Calu3 (cell line): ENCODE data around the gene RNF19B. TPM values are rescaled to one million over a fixed set of nuclear protein-coding genes. Genes with fewer than 3 reads are reported as not detected.

Experiments used
- BruUV-seq: library from RNA; stranded (reverse); fragments of 400-500 nt; replicated peaks from 2 replicates; lab custom pipeline; 2021; lab: Mats Ljungman, UMichigan
- CTCF ChIA-PET: fragments of 300-600 bp; sonication (Branson Sonifier 250); formaldehyde crosslinking; loops from one replicate; lab custom pipeline; 2022; ENCODE audit warnings: antibody characterized with exemption; lab: Charles Lee
- DNase-seq: peaks from one replicate; pipeline ENCODE4 v3.0.0; 2022
- H3K27ac Mint-ChIP-seq: one replicate; pipeline ENCODE4 v1.8.0; 2022; ENCODE audit warnings: mixed read lengths; ENCODE audit not compliant: unreplicated experiment
- H3K27me3 Mint-ChIP-seq: one replicate; pipeline ENCODE4 v1.8.0; 2022; ENCODE audit warnings: mixed read lengths; ENCODE audit not compliant: unreplicated experiment
- H3K36me3 Mint-ChIP-seq: one replicate; pipeline ENCODE4 v1.8.0; 2022; ENCODE audit warnings: mild to moderate bottlenecking, moderate library complexity, mixed read lengths; ENCODE audit not compliant: insufficient read depth, unreplicated experiment
- H3K4me1 Mint-ChIP-seq: one replicate; pipeline ENCODE4 v1.8.0; 2022; ENCODE audit warnings: mild to moderate bottlenecking, low read depth, mixed read lengths; ENCODE audit not compliant: unreplicated experiment
- H3K4me3 Mint-ChIP-seq: one replicate; pipeline ENCODE4 v1.8.0; 2022; ENCODE audit warnings: mild to moderate bottlenecking, low read depth, moderate library complexity, mixed read lengths; ENCODE audit not compliant: unreplicated experiment
- H3K9me3 Mint-ChIP-seq: one replicate; pipeline ENCODE4 v1.8.0; 2022; ENCODE audit warnings: low read depth, mixed read lengths; ENCODE audit not compliant: unreplicated experiment
- intact Hi-C: fragments of 100-400 bp; cut with micrococcal nuclease; formaldehyde crosslinking; loops from one replicate; pipeline ENCODE4 v1.10.0; 2022; ENCODE audit not compliant: unreplicated experiment
- total RNA-seq: library from RNA; stranded (reverse); gene quantifications from 2 replicates; pipeline ENCODE4 v1.2.3, GENCODE V29; 2022
- TF ChIP-seq, protein P1 (sequence below): fragments of 200-600 bp; IDR thresholded peaks from one replicate; pipeline ENCODE4 v1.8.0; 2022; ENCODE audit warnings: antibody characterized with exemption; ENCODE audit not compliant: unreplicated experiment

Gene RNF19B
- total RNA-seq, 1 experiment from 2014 or later: 21.5 TPM

DNA sequence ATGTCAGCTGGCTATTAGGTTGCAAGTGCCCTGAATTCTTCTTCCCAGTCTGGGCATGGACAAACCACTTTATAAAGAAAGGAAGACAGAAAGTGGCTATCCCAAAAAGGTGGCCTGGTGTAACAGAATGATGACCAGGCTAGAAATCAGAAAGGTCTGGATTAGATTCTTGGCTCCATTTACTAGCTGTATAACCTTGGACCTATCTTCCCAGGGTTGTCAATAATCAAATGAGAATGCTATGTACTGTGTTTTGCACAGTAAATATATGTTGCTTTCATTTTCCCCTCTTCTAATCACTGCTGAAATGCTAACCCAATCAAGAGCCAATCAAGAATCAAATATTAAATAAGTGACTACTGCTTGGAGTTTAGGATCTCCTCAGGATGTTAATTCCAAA, 20.4 kb downstream of the RNF19B start:
- no peaks in the 10 kb centered on the region for H3K27me3 Mint-ChIP-seq
- TF ChIP-seq, protein P1, sequence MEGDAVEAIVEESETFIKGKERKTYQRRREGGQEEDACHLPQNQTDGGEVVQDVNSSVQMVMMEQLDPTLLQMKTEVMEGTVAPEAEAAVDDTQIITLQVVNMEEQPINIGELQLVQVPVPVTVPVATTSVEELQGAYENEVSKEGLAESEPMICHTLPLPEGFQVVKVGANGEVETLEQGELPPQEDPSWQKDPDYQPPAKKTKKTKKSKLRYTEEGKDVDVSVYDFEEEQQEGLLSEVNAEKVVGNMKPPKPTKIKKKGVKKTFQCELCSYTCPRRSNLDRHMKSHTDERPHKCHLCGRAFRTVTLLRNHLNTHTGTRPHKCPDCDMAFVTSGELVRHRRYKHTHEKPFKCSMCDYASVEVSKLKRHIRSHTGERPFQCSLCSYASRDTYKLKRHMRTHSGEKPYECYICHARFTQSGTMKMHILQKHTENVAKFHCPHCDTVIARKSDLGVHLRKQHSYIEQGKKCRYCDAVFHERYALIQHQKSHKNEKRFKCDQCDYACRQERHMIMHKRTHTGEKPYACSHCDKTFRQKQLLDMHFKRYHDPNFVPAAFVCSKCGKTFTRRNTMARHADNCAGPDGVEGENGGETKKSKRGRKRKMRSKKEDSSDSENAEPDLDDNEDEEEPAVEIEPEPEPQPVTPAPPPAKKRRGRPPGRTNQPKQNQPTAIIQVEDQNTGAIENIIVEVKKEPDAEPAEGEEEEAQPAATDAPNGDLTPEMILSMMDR: no peak
- DNase-seq: no peak
- H3K4me1 Mint-ChIP-seq: peaks cover 37% of the 10 kb centered on the region
- no peak overlapping the region for H3K27ac Mint-ChIP-seq
- H3K4me3 Mint-ChIP-seq: no peak overlapping the region
- H3K9me3 Mint-ChIP-seq: no peaks in the 10 kb centered on the region
- H3K36me3 Mint-ChIP-seq: peaks cover 15% of the 10 kb centered on the region
- intact Hi-C loops: no loop called here
- CTCF ChIA-PET: no interaction called here
- no TSS peak for BruUV-seq

DNA sequence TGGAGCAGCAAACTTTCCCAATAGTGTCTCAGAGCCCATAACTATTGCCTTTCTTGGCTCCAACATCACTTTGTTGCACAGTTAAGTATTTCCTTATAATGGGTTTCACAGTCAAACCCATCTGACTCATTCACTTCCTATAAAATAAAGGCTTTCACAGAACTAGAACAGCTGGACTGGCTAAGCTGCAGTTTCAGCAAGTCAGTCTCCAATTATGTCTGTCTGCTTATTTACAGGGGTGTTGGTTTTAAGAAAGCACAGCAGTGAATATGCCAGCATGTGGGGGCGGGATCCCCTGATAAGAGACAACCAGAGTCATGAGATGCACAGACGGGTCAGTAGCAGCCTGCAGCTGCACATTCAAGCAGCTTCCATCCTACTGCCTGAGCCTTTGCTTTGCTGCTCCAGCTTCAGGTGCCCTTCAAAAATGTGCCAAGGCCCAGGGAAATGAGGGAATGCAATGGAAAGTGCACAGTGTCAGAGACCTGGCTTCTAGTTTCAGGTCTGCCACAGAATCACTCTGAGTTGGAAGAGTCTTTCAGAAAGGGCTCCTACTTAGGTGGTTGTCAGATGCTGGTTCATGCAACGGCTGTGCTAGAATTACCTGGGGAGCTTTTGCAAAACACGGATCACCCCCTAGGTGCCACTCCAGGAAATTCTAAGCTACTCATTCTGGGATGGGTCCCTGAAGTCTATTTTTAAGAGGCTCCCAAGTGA, 24.8 kb downstream of the RNF19B start:
- peak overlapping the region; percentile 42 for H3K27ac Mint-ChIP-seq
- no peak overlapping the region for H3K4me3 Mint-ChIP-seq
- BruUV-seq: no TSS peak
- H3K36me3 Mint-ChIP-seq: peaks cover 19% of the 10 kb centered on the region
- TF ChIP-seq, protein P1: no peak
- no peaks in the 10 kb centered on the region for H3K27me3 Mint-ChIP-seq
- H3K4me1 Mint-ChIP-seq: peaks cover 39% of the 10 kb centered on the region
- peak; percentile 11 for DNase-seq
- intact Hi-C loops: no loop called here
- no peaks in the 10 kb centered on the region for H3K9me3 Mint-ChIP-seq
- CTCF ChIA-PET: interaction anchor here (0.5 to 2.4 kb wide), 7 partner anchors 9 to 323 kb away, joined by 3 to 7 read pairs (median 5); no protein-coding TSS in a partner anchor

DNA sequence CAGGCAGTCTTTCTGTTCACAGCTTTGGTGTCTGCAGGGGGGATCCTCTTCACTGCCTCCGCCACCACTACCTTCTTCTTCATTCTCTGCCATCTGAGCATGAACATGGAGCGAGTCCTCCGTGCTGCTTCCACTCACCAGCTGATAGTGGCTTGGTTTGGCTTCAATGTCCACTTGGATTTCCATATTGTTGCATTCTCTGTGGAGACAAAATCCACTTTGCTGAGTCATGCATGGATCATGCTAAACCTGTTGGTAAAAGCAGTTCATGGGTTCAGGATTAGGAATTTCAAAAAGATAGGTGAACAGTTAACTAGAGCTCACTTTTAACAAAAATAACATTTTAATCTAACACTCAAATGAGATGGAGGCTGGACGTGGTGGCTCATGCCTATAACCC, 27.5 kb downstream of the RNF19B start:
- Mint-ChIP-seq H3K27me3 (no peaks in the 10 kb centered on the region), H3K9me3 (no peaks in the 10 kb centered on the region), H3K4me3 (no peak overlapping the region), H3K27ac (no peak overlapping the region), H3K36me3 (peaks cover 24% of the 10 kb centered on the region), H3K4me1 (peaks cover 55% of the 10 kb centered on the region)
- intact Hi-C loops: no loop called here
- no TSS peak for BruUV-seq
- no peak for DNase-seq
- TF ChIP-seq, protein P1: no peak
- CTCF ChIA-PET: no interaction called here

DNA sequence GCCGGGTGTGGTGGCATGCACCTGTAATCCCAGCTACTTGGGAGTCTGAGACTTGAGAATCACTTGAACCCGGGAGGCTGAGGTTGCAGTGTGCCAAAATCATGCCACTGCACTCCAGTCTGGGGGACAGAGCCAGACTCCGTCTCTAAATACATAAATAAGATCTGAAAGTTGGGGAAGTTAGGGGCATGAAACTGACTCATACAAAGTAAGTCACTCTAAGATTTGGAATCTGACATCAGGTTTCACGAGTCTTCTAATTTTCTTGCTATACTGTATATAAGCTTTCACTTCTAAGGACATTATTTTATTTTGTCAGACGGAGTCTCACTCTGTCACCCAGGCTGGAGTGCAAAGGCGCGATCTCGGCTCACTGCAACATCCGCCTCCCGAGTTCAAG, 30.1 kb downstream of the RNF19B start:
- BruUV-seq: no TSS peak
- TF ChIP-seq, protein P1: no peak
- intact Hi-C loops: loop anchor here (5.0 kb wide), 1 partner anchor 58 kb away; no protein-coding TSS in a partner anchor
- H3K27me3 Mint-ChIP-seq: no peaks in the 10 kb centered on the region
- no peaks in the 10 kb centered on the region for H3K9me3 Mint-ChIP-seq
- CTCF ChIA-PET: interaction anchor here (0.9 to 2.2 kb wide), 7 partner anchors 20 to 152 kb away, joined by 3 to 42 read pairs (median 8); no protein-coding TSS in a partner anchor
- no peak overlapping the region for H3K4me3 Mint-ChIP-seq
- peaks cover 41% of the 10 kb centered on the region for H3K4me1 Mint-ChIP-seq
- peaks cover 24% of the 10 kb centered on the region for H3K36me3 Mint-ChIP-seq
- no peak for DNase-seq
- peak overlapping the region; percentile 81 for H3K27ac Mint-ChIP-seq
